ENCODE results near the gene CHAF1A.

GRCh38 chr19:4370418-4371041, 31.9 kb upstream of the CHAF1A start:
- TF ChIP-seq POLR2AphosphoS5 (IDR thresholded peaks at IDR 0.05; ENCODE audit: low read depth, low read length) = no peak
- TF ChIP-seq, protein P1, sequence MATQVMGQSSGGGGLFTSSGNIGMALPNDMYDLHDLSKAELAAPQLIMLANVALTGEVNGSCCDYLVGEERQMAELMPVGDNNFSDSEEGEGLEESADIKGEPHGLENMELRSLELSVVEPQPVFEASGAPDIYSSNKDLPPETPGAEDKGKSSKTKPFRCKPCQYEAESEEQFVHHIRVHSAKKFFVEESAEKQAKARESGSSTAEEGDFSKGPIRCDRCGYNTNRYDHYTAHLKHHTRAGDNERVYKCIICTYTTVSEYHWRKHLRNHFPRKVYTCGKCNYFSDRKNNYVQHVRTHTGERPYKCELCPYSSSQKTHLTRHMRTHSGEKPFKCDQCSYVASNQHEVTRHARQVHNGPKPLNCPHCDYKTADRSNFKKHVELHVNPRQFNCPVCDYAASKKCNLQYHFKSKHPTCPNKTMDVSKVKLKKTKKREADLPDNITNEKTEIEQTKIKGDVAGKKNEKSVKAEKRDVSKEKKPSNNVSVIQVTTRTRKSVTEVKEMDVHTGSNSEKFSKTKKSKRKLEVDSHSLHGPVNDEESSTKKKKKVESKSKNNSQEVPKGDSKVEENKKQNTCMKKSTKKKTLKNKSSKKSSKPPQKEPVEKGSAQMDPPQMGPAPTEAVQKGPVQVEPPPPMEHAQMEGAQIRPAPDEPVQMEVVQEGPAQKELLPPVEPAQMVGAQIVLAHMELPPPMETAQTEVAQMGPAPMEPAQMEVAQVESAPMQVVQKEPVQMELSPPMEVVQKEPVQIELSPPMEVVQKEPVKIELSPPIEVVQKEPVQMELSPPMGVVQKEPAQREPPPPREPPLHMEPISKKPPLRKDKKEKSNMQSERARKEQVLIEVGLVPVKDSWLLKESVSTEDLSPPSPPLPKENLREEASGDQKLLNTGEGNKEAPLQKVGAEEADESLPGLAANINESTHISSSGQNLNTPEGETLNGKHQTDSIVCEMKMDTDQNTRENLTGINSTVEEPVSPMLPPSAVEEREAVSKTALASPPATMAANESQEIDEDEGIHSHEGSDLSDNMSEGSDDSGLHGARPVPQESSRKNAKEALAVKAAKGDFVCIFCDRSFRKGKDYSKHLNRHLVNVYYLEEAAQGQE (IDR thresholded peaks at IDR 0.05; ENCODE audit: insufficient read depth in 1 of 2, low read depth in 2 of 2, low read length in 2 of 2) = no peak
- no peak for TF ChIP-seq SIN3A (IDR thresholded peaks at IDR 0.05; ENCODE audit: borderline replicate concordance, insufficient read depth, low read length)
- TF ChIP-seq TAF1 (IDR thresholded peaks at IDR 0.05; ENCODE audit: borderline replicate concordance, insufficient read depth, low read length) = no peak

Data from PFSK-1 (cell line).